HEK293 (cell line): ENCODE data around the gene NOG.

Experiments used
- BCL11B ChIP-seq: fragments of 450-650 bp; formaldehyde crosslinking; IDR thresholded peaks from 2 replicates; pipeline ENCODE4 v1.5.1; 2016; ENCODE audit warnings: low read depth, missing biosample characterization, missing genetic modification characterization
- CTCF ChIP-seq: fragments of 450-650 bp; formaldehyde crosslinking; IDR thresholded peaks from 2 replicates; pipeline ENCODE4 v1.5.1; 2016; ENCODE audit warnings: missing biosample characterization, missing genetic modification characterization
- HOXC10 ChIP-seq: sonication (generic); formaldehyde crosslinking; IDR thresholded peaks from 2 replicates; pipeline ENCODE4 v1.8.1; 2023; ENCODE audit warnings: mild to moderate bottlenecking, missing genetic modification reagents
- IKZF3 ChIP-seq: fragments of 450-650 bp; IDR thresholded peaks from 2 replicates; pipeline ENCODE4 v1.5.0; 2018; ENCODE audit warnings: missing biosample characterization, mild to moderate bottlenecking, missing genetic modification characterization, moderate library complexity
- REPIN1 ChIP-seq: fragments of 450-650 bp; formaldehyde crosslinking; IDR thresholded peaks from 2 replicates; pipeline ENCODE4 v1.5.1; 2017; ENCODE audit warnings: missing biosample characterization, missing genetic modification characterization, low read depth
- ZBTB26 ChIP-seq: fragments of 450-650 bp; formaldehyde crosslinking; optimal IDR thresholded peaks from 2 replicates; pipeline ENCODE3; 2016; ENCODE audit warnings: missing biosample characterization, mild to moderate bottlenecking, missing genetic modification characterization
- ZBTB44 ChIP-seq: fragments of 450-650 bp; IDR thresholded peaks from 2 replicates; pipeline ENCODE4 v1.5.1; 2018; ENCODE audit warnings: missing biosample characterization, mild to moderate bottlenecking, missing genetic modification characterization
- ZBTB7A ChIP-seq: fragments of 450-650 bp; formaldehyde crosslinking; IDR thresholded peaks from 2 replicates; pipeline ENCODE4 v1.5.1; 2016; ENCODE audit warnings: low read depth, missing biosample characterization, missing genetic modification characterization
- ZNF155 ChIP-seq: fragments of 450-650 bp; formaldehyde crosslinking; IDR thresholded peaks from 2 replicates; pipeline ENCODE4 v1.5.1; 2016; ENCODE audit warnings: missing biosample characterization, missing genetic modification characterization
- ZNF19 ChIP-seq: fragments of 450-650 bp; formaldehyde crosslinking; IDR thresholded peaks from 2 replicates; pipeline ENCODE4; 2016; ENCODE audit warnings: missing biosample characterization, missing genetic modification characterization, low read depth
- ZNF23 ChIP-seq: fragments of 450-650 bp; formaldehyde crosslinking; IDR thresholded peaks from 2 replicates; pipeline ENCODE4 v1.5.1; 2016; ENCODE audit warnings: missing biosample characterization, missing genetic modification characterization, borderline replicate concordance
- ZNF239 ChIP-seq: fragments of 450-650 bp; formaldehyde crosslinking; IDR thresholded peaks from 2 replicates; pipeline ENCODE4 v1.5.1; 2016; ENCODE audit warnings: missing biosample characterization, missing genetic modification characterization
- ZNF394 ChIP-seq: fragments of 450-650 bp; formaldehyde crosslinking; IDR thresholded peaks from 2 replicates; pipeline ENCODE4 v1.5.1; 2016; ENCODE audit warnings: missing biosample characterization, missing genetic modification characterization, mild to moderate bottlenecking, moderate library complexity, borderline replicate concordance
- ZNF48 ChIP-seq: fragments of 450-650 bp; formaldehyde crosslinking; IDR thresholded peaks from 2 replicates; pipeline ENCODE4 v1.5.1; 2016; ENCODE audit warnings: missing biosample characterization, missing genetic modification characterization
- ZNF548 ChIP-seq: fragments of 450-650 bp; formaldehyde crosslinking; IDR thresholded peaks from 2 replicates; pipeline ENCODE4 v1.5.1; 2016; ENCODE audit warnings: missing biosample characterization, missing genetic modification characterization
- ZNF555 ChIP-seq: fragments of 450-650 bp; formaldehyde crosslinking; conservative IDR thresholded peaks from 2 replicates; pipeline ENCODE4 v1.5.1; 2017; ENCODE audit warnings: missing biosample characterization, mild to moderate bottlenecking, missing genetic modification characterization, inconsistent platforms
- ZNF600 ChIP-seq: fragments of 450-650 bp; formaldehyde crosslinking; IDR thresholded peaks from 2 replicates; pipeline ENCODE4 v1.5.1; 2016; ENCODE audit warnings: missing biosample characterization, missing genetic modification characterization
- ZNF610 ChIP-seq: fragments of 450-650 bp; formaldehyde crosslinking; IDR thresholded peaks from 2 replicates; pipeline ENCODE4 v1.5.1; 2016; ENCODE audit warnings: missing biosample characterization, missing genetic modification characterization, borderline replicate concordance
- ZNF76 ChIP-seq: fragments of 450-650 bp; formaldehyde crosslinking; IDR thresholded peaks from 2 replicates; pipeline ENCODE4; 2016; ENCODE audit warnings: low read depth, missing biosample characterization, missing genetic modification characterization, borderline replicate concordance
- ZNF792 ChIP-seq: fragments of 450-650 bp; formaldehyde crosslinking; IDR thresholded peaks from 2 replicates; pipeline ENCODE4 v1.5.1; 2016; ENCODE audit warnings: missing biosample characterization, missing genetic modification characterization
- ZNF830 ChIP-seq: fragments of 450-650 bp; IDR thresholded peaks from 2 replicates; pipeline ENCODE4 v1.5.0; 2018; ENCODE audit warnings: missing biosample characterization, missing genetic modification characterization, low read depth, mild to moderate bottlenecking, moderate library complexity
- ZXDB ChIP-seq: fragments of 450-650 bp; formaldehyde crosslinking; IDR thresholded peaks from 2 replicates; pipeline ENCODE4 v1.5.1; 2016; ENCODE audit warnings: missing biosample characterization, missing genetic modification characterization
- TF ChIP-seq, protein P1 (sequence below): fragments of 450-650 bp; formaldehyde crosslinking; IDR thresholded peaks from 2 replicates; pipeline ENCODE4 v1.5.1; 2016; ENCODE audit warnings: missing biosample characterization, missing genetic modification characterization
- TF ChIP-seq, protein P2 (sequence below): fragments of 450-650 bp; IDR thresholded peaks from 2 replicates; pipeline ENCODE4 v1.5.1; 2018; ENCODE audit warnings: missing biosample characterization, missing genetic modification characterization
- TF ChIP-seq, protein P3 (sequence below): fragments of 450-650 bp; formaldehyde crosslinking; IDR thresholded peaks from 2 replicates; pipeline ENCODE4 v1.5.1; 2017; ENCODE audit warnings: missing biosample characterization, missing genetic modification characterization
- TF ChIP-seq, protein P4 (sequence below): sonication (generic); formaldehyde crosslinking; IDR thresholded peaks from 2 replicates; pipeline ENCODE4 v1.8.1; 2022; ENCODE audit warnings: mild to moderate bottlenecking, moderate library complexity, missing genetic modification reagents

Gene NOG

GRCh38 chr17:56592487-56593085 lies 913 bp upstream of the NOG start (continued):
- TF ChIP-seq ZNF48 (tag by site-specific recombination): no peak
- TF ChIP-seq ZNF23 (tag by site-specific recombination): no peak
- TF ChIP-seq ZNF155: no peak
- TF ChIP-seq CTCF (tag by site-specific recombination): no peak; the same call in 1 of the 2 replicates
- peak; percentile 25; the same call in 1 of the 2 replicates for TF ChIP-seq REPIN1 (tag by site-specific recombination)
- no peak for TF ChIP-seq ZNF548
- TF ChIP-seq, protein P1, sequence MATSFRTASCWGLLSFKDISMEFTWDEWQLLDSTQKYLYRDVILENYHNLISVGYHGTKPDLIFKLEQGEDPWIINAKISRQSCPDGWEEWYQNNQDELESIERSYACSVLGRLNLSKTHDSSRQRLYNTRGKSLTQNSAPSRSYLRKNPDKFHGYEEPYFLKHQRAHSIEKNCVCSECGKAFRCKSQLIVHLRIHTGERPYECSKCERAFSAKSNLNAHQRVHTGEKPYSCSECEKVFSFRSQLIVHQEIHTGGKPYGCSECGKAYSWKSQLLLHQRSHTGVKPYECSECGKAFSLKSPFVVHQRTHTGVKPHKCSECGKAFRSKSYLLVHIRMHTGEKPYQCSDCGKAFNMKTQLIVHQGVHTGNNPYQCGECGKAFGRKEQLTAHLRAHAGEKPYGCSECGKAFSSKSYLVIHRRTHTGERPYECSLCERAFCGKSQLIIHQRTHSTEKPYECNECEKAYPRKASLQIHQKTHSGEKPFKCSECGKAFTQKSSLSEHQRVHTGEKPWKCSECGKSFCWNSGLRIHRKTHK (tag by site-specific recombination): no peak
- peak; percentile 71 for TF ChIP-seq ZBTB26 (tag by site-specific recombination)
- TF ChIP-seq IKZF3 (tag by site-specific recombination): 0 out of 2 replicates have a peak, but pooled peaks have one; percentile 10
- TF ChIP-seq ZNF394 (tag by site-specific recombination): peak; percentile 50; the same call in 1 of the 2 replicates
- 0 out of 2 replicates have a peak, but pooled peaks have one; percentile 60 for TF ChIP-seq ZNF792 (tag by site-specific recombination)
- TF ChIP-seq HOXC10: no peak
- 0 out of 2 replicates have a peak, but pooled peaks have one; percentile 45 for TF ChIP-seq ZNF610
- TF ChIP-seq, protein P2, sequence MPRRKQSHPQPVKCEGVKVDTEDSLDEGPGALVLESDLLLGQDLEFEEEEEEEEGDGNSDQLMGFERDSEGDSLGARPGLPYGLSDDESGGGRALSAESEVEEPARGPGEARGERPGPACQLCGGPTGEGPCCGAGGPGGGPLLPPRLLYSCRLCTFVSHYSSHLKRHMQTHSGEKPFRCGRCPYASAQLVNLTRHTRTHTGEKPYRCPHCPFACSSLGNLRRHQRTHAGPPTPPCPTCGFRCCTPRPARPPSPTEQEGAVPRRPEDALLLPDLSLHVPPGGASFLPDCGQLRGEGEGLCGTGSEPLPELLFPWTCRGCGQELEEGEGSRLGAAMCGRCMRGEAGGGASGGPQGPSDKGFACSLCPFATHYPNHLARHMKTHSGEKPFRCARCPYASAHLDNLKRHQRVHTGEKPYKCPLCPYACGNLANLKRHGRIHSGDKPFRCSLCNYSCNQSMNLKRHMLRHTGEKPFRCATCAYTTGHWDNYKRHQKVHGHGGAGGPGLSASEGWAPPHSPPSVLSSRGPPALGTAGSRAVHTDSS (tag by site-specific recombination): peak; percentile 88
- TF ChIP-seq, protein P3, sequence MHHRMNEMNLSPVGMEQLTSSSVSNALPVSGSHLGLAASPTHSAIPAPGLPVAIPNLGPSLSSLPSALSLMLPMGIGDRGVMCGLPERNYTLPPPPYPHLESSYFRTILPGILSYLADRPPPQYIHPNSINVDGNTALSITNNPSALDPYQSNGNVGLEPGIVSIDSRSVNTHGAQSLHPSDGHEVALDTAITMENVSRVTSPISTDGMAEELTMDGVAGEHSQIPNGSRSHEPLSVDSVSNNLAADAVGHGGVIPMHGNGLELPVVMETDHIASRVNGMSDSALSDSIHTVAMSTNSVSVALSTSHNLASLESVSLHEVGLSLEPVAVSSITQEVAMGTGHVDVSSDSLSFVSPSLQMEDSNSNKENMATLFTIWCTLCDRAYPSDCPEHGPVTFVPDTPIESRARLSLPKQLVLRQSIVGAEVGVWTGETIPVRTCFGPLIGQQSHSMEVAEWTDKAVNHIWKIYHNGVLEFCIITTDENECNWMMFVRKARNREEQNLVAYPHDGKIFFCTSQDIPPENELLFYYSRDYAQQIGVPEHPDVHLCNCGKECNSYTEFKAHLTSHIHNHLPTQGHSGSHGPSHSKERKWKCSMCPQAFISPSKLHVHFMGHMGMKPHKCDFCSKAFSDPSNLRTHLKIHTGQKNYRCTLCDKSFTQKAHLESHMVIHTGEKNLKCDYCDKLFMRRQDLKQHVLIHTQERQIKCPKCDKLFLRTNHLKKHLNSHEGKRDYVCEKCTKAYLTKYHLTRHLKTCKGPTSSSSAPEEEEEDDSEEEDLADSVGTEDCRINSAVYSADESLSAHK (tag by site-specific recombination): peak; percentile 76
- no peak for TF ChIP-seq ZNF830 (tag by site-specific recombination)
- no peak for TF ChIP-seq ZNF19
- TF ChIP-seq ZBTB44 (tag by site-specific recombination): no peak
- TF ChIP-seq BCL11B: 0 out of 2 replicates have a peak, but pooled peaks have one; percentile 90
- TF ChIP-seq ZNF239 (tag by site-specific recombination): 0 out of 2 replicates have a peak, but pooled peaks have one; percentile 46
- TF ChIP-seq ZNF600 (tag by site-specific recombination): peak; percentile 67; the same call in 1 of the 2 replicates
- TF ChIP-seq ZBTB7A (tag by site-specific recombination): peak; percentile 84
- no peak for TF ChIP-seq ZNF555 (tag by site-specific recombination)
- peak; percentile 90 for TF ChIP-seq ZXDB (tag by site-specific recombination)
- TF ChIP-seq ZNF76: peak; percentile 62
- TF ChIP-seq, protein P4, sequence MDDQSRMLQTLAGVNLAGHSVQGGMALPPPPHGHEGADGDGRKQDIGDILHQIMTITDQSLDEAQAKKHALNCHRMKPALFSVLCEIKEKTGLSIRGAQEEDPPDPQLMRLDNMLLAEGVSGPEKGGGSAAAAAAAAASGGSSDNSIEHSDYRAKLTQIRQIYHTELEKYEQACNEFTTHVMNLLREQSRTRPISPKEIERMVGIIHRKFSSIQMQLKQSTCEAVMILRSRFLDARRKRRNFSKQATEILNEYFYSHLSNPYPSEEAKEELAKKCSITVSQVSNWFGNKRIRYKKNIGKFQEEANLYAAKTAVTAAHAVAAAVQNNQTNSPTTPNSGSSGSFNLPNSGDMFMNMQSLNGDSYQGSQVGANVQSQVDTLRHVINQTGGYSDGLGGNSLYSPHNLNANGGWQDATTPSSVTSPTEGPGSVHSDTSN (CRISPR knock-in tag): peak; percentile 88
